Trophoblast cell (in vitro differentiated cells and primary cell): Measurements from ENCODE around the gene DMRTC2.

Experiments
- DNase-seq, 2 donors: peaks; one replicate each; pipeline ENCODE4 v3.0.0-alpha.2; 2016
- H2AFZ ChIP-seq: 2 replicates; pipeline ENCODE4 v1.6.1; 2013; ENCODE audit warnings: low read length, moderate library complexity, mild to moderate bottlenecking; ENCODE audit not compliant: insufficient read depth, poor library complexity
- H2AK5ac ChIP-seq: 2 replicates; pipeline ENCODE4 v1.6.1; 2013; ENCODE audit warnings: mild to moderate bottlenecking, low read length
- H2BK120ac ChIP-seq: 2 replicates; pipeline ENCODE4 v1.6.1; 2013; ENCODE audit warnings: low read length, mild to moderate bottlenecking, moderate library complexity; ENCODE audit not compliant: insufficient read depth, poor library complexity
- H2BK12ac ChIP-seq: 2 replicates; pipeline ENCODE4 v1.6.1; 2013; ENCODE audit warnings: mild to moderate bottlenecking, low read length, moderate library complexity
- H2BK5ac ChIP-seq: 2 replicates; pipeline ENCODE4 v1.6.1; 2013; ENCODE audit warnings: low read length, low read depth, moderate library complexity, mild to moderate bottlenecking; ENCODE audit not compliant: poor library complexity
- H3K14ac ChIP-seq: 2 replicates; pipeline ENCODE4 v1.6.1; 2013; ENCODE audit warnings: mild to moderate bottlenecking, low read length
- H3K18ac ChIP-seq: 2 replicates; pipeline ENCODE4 v1.6.1; 2013; ENCODE audit warnings: mild to moderate bottlenecking, low read length
- H3K23ac ChIP-seq: 2 replicates; pipeline ENCODE4 v1.6.1; 2013; ENCODE audit warnings: low read length
- H3K27ac ChIP-seq: 2 replicates; pipeline ENCODE4 v1.5.1; 2013; ENCODE audit warnings: low read depth, mild to moderate bottlenecking, inconsistent platforms, low read length, moderate library complexity
- H3K27me3 ChIP-seq: 2 replicates; pipeline ENCODE4 v1.6.1; 2013; ENCODE audit warnings: inconsistent platforms, mild to moderate bottlenecking, low read length, moderate library complexity; ENCODE audit not compliant: insufficient read depth
- H3K36me3 ChIP-seq, 2 experiments: 1 replicate in 1 of 2; 2 replicates in 1 of 2; pipeline ENCODE4 v1.6.1; 2013; ENCODE audit warnings: low read length in 2 of 2, mild to moderate bottlenecking in 2 of 2, moderate library complexity in 1 of 2; ENCODE audit not compliant: insufficient read depth in 2 of 2, control insufficient read depth in 1 of 2
- H3K4ac ChIP-seq: 2 replicates; pipeline ENCODE4 v1.6.1; 2013; ENCODE audit warnings: low read depth, mild to moderate bottlenecking, low read length, moderate library complexity
- H3K4me1 ChIP-seq, 2 experiments: 1 replicate in 1 of 2; 2 replicates in 1 of 2; pipeline ENCODE4 v1.6.1; 2013; ENCODE audit warnings: low read length in 2 of 2, mild to moderate bottlenecking in 2 of 2, moderate library complexity in 1 of 2; ENCODE audit not compliant: insufficient read depth in 2 of 2, control insufficient read depth in 1 of 2
- H3K4me2 ChIP-seq: 2 replicates; pipeline ENCODE4 v1.6.1; 2013; ENCODE audit warnings: inconsistent platforms, mild to moderate bottlenecking, low read length, moderate library complexity
- H3K4me3 ChIP-seq: 2 replicates; pipeline ENCODE4 v1.5.1; 2013; ENCODE audit warnings: mild to moderate bottlenecking, low read depth, low read length, inconsistent platforms
- H3K79me1 ChIP-seq: one replicate; pipeline ENCODE4 v1.6.1; 2013; ENCODE audit warnings: low read length
- H3K79me2 ChIP-seq: 2 replicates; pipeline ENCODE4 v1.6.1; 2013; ENCODE audit warnings: low read length, mild to moderate bottlenecking; ENCODE audit not compliant: control insufficient read depth, insufficient read depth, poor library complexity
- H3K9ac ChIP-seq: 2 replicates; pipeline ENCODE4 v1.6.1; 2013; ENCODE audit warnings: mild to moderate bottlenecking, low read length
- H3K9me3 ChIP-seq: 2 replicates; pipeline ENCODE4 v1.6.1; 2013; ENCODE audit warnings: low read depth, mild to moderate bottlenecking, control low read depth, inconsistent platforms, low read length; ENCODE audit not compliant: insufficient read depth
- H4K12ac ChIP-seq: 2 replicates; pipeline ENCODE4 v1.6.1; 2013; ENCODE audit warnings: low read depth, mild to moderate bottlenecking, low read length, moderate library complexity
- H4K8ac ChIP-seq: 2 replicates; pipeline ENCODE4 v1.6.1; 2013; ENCODE audit warnings: low read depth, mild to moderate bottlenecking, low read length, moderate library complexity
- H4K91ac ChIP-seq: one replicate; pipeline ENCODE4 v1.6.1; 2013; ENCODE audit warnings: low read depth, mild to moderate bottlenecking, low read length, moderate library complexity
- WGBS: extraction: QIAGEN DNeasy Blood & Tissue Kit; methylation state at CpG from one replicate; pipeline ENCODE4 v1.1.7; 2013; ENCODE audit warnings: missing lambda C conversion rate; ENCODE audit not compliant: insufficient read length, insufficient coverage; ENCODE audit errors: extremely low coverage; 5-methylcytosine and 5-hydroxymethylcytosine counted together

Gene DMRTC2

GRCh38 chr19:41879670-41880328 lies 35.0 kb downstream of the DMRTC2 start:
- DNase-seq: no peak
- WGBS: no CpG with 5 or more reads among the region's 7 CpGs
- no peak overlapping the region for H4K91ac ChIP-seq

GRCh38 chr19:41880329-41880708 lies 35.5 kb downstream of the DMRTC2 start:
- Histone ChIP-seq H3K18ac (no peak overlapping the region), H3K9me3 (no peaks in the 10 kb centered on the region), H3K4me2 (no peak overlapping the region), H3K27me3 (peaks cover 2% of the 10 kb centered on the region), H3K79me1 (peaks cover 15% of the 10 kb centered on the region), H2AK5ac (no peak overlapping the region), H4K12ac (no peak overlapping the region), H3K14ac (no peak overlapping the region), H2BK12ac (no peak overlapping the region), H2BK120ac (no peak overlapping the region), H3K23ac (no peak overlapping the region), H4K8ac (no peak overlapping the region), H3K27ac (no peak overlapping the region), H3K9ac (no peak overlapping the region), H3K4me1 (peaks cover 4 to 6% of the 10 kb centered on the region in 2 experiments), H2AFZ (no peak overlapping the region), H4K91ac (no peak overlapping the region), H3K79me2 (peaks cover 12% of the 10 kb centered on the region), H3K36me3 (no peaks in the 10 kb centered on the region), H3K4me3 (no peak overlapping the region), H2BK5ac (no peak overlapping the region), H3K4ac (no peak overlapping the region)
- no peak for DNase-seq
- WGBS: no CpG with 5 or more reads among the region's 5 CpGs

More at GRCh38 chr19:41879670-41880328, 35.0 kb downstream of the DMRTC2 start:
- H3K79me2 ChIP-seq: peaks cover 12% of the 10 kb centered on the region
- no peak overlapping the region for H3K27ac ChIP-seq
- no peaks in the 10 kb centered on the region for H3K36me3 ChIP-seq
- no peak overlapping the region for H4K12ac ChIP-seq
- no peak overlapping the region for H3K23ac ChIP-seq
- no peak overlapping the region for H3K4ac ChIP-seq
- H3K27me3 ChIP-seq: peaks cover 2% of the 10 kb centered on the region
- H3K4me1 ChIP-seq: peaks cover 2 to 3% of the 10 kb centered on the region in 2 experiments
- no peak overlapping the region for H2BK5ac ChIP-seq
- H3K14ac ChIP-seq: no peak overlapping the region
- H4K8ac ChIP-seq: no peak overlapping the region
- no peak overlapping the region for H3K4me3 ChIP-seq
- no peak overlapping the region for H3K4me2 ChIP-seq
- no peak overlapping the region for H2AK5ac ChIP-seq
- H2BK120ac ChIP-seq: no peak overlapping the region
- H3K9ac ChIP-seq: no peak overlapping the region
- no peaks in the 10 kb centered on the region for H3K9me3 ChIP-seq
- H3K79me1 ChIP-seq: peaks cover 15% of the 10 kb centered on the region
- no peak overlapping the region for H3K18ac ChIP-seq
- H2AFZ ChIP-seq: no peak overlapping the region
- no peak overlapping the region for H2BK12ac ChIP-seq

- Histone ChIP-seq H3K14ac (peak within 1 kb of the TSS; percentile 98), H3K4me1 (peaks cover 13 to 15% of the 10 kb centered on the region in 2 experiments), H3K9ac (peak within 1 kb of the TSS; percentile 87), H3K27ac (no peak within 1 kb of the TSS), H2AK5ac (peak within 1 kb of the TSS; percentile 88), H4K8ac (peak within 1 kb of the TSS; percentile 98), H3K23ac (no peak within 1 kb of the TSS), H2BK5ac (peak within 1 kb of the TSS; percentile 39), H3K4ac (peak within 1 kb of the TSS; percentile 83), H3K79me1 (peaks cover 19% of the 10 kb centered on the region), H4K12ac (peak within 1 kb of the TSS; percentile 100), H2AFZ (peak within 1 kb of the TSS; percentile 97), H2BK12ac (peak within 1 kb of the TSS; percentile 62), H3K4me3 (peak within 1 kb of the TSS; percentile 85), H3K4me2 (peak within 1 kb of the TSS; percentile 95), H2BK120ac (peak within 1 kb of the TSS; percentile 89), H3K36me3 (no peaks in the 10 kb centered on the region), H3K79me2 (peaks cover 12% of the 10 kb centered on the region), H3K18ac (peak within 1 kb of the TSS; percentile 94), H3K9me3 (no peaks in the 10 kb centered on the region), H4K91ac (peak within 1 kb of the TSS; percentile 97), H3K27me3 (peaks cover 2% of the 10 kb centered on the region)
- no CpG with 5 or more reads among the region's 80 CpGs for WGBS
- DNase-seq: no peak
Observed at GRCh38 chr19:41882568-41883462, 38.0 kb downstream of the DMRTC2 start, which contains the start of gene ARHGEF1. ARHGEF1 (plus strand) TSS chr19:41883184; CDS start chr19:41888083, 4,899 bp downstream.

- peak overlapping the region; percentile 95 for H3K4me2 ChIP-seq
- H2BK5ac ChIP-seq: no peak overlapping the region
- peak overlapping the region; percentile 87 for H3K9ac ChIP-seq
- peak overlapping the region; percentile 97 for H4K91ac ChIP-seq
- no CpG with 5 or more reads among the region's 23 CpGs for WGBS
- H4K8ac ChIP-seq: peak overlapping the region; percentile 98
- peak overlapping the region; percentile 81 for H3K14ac ChIP-seq
- H2AFZ ChIP-seq: peak overlapping the region; percentile 83
- peak overlapping the region; percentile 65 for H3K18ac ChIP-seq
- H3K36me3 ChIP-seq: peaks cover 0 to 4% of the 10 kb centered on the region in 2 experiments
- peak overlapping the region; percentile 65 for H2AK5ac ChIP-seq
- no peaks in the 10 kb centered on the region for H3K9me3 ChIP-seq
- no peak for DNase-seq
- peaks cover 2% of the 10 kb centered on the region for H3K27me3 ChIP-seq
- peaks cover 12% of the 10 kb centered on the region for H3K79me2 ChIP-seq
- peak overlapping the region; percentile 65 for H2BK120ac ChIP-seq
- no peak overlapping the region for H3K23ac ChIP-seq
- H3K79me1 ChIP-seq: peaks cover 19% of the 10 kb centered on the region
- peak overlapping the region; percentile 85 for H3K4me3 ChIP-seq
- peak overlapping the region; percentile 93 for H4K12ac ChIP-seq
- peaks cover 15 to 17% of the 10 kb centered on the region in 2 experiments for H3K4me1 ChIP-seq
- H2BK12ac ChIP-seq: peak overlapping the region; percentile 10
- H3K27ac ChIP-seq: no peak overlapping the region
- peak overlapping the region; percentile 26 for H3K4ac ChIP-seq
Observed at GRCh38 chr19:41883463-41883820, 38.6 kb downstream of the DMRTC2 start.
